Gastrocnemius medialis (tissue), 4 donors: ENCODE measurements around the gene LMX1B. TPM values are rescaled to one million over a fixed set of nuclear protein-coding genes. Genes with fewer than 3 reads are reported as not detected.

Experiments used
- ATAC-seq, 2 donors: fragments of 150-250 bp; one replicate each; pipeline ENCODE4 v1.9.1; 2016
- DNase-seq, 2 donors: peaks; one replicate each; pipeline ENCODE4 v3.0.0-alpha.2; 2019
- H3K27ac ChIP-seq, 4 donors: fragments of 200-600 bp; sonication (generic); 1 replicate in 1 of 4; 2 replicates in 3 of 4; pipeline ENCODE4 v1.5.1; 2016 to 2018; ENCODE audit warnings: mild to moderate bottlenecking in 2 of 4, moderate library complexity in 1 of 4
- H3K27me3 ChIP-seq, 3 donors: fragments of 200-600 bp; sonication (generic) in 2 of 3; 1 replicate in 1 of 3; 2 replicates in 2 of 3; pipeline versions ENCODE4 v1.5.1 to v1.6.0; 2016 to 2019; ENCODE audit warnings: mild to moderate bottlenecking in 1 of 3, moderate library complexity in 1 of 3
- H3K36me3 ChIP-seq, 2 donors: fragments of 200-600 bp; sonication (generic) in 1 of 2; one replicate each; pipeline ENCODE4 v1.5.1; 2017 to 2018
- H3K4me1 ChIP-seq, 2 donors: fragments of 200-600 bp; sonication (generic) in 1 of 2; one replicate each; pipeline ENCODE4 v1.5.1; 2016 to 2017; ENCODE audit warnings: mild to moderate bottlenecking in 2 of 2
- H3K4me3 ChIP-seq, 4 donors: fragments of 200-600 bp; sonication (generic) in 3 of 4; 1 replicate in 1 of 4; 2 replicates in 3 of 4; pipeline ENCODE4 v1.5.1; 2016 to 2019; ENCODE audit warnings: mild to moderate bottlenecking in 2 of 4
- H3K9me3 ChIP-seq, 3 donors: fragments of 200-600 bp; sonication (generic) in 2 of 3; 1 replicate in 1 of 3; 2 replicates in 2 of 3; pipeline ENCODE4 v1.5.1; 2016 to 2019
- CTCF ChIP-seq, 5 experiments: fragments of 450-650 bp in 3 of 5; fragments of 200-600 bp in 2 of 5; sonication (generic) in 2 of 5; IDR thresholded peaks in 4 of 5; conservative IDR thresholded peaks in 1 of 5; 1 replicate in 4 of 5; 2 replicates in 1 of 5; pipeline ENCODE4 v1.5.1; 2016 to 2019; ENCODE audit warnings: antibody characterized with exemption in 5 of 5, mild to moderate bottlenecking in 3 of 5, moderate library complexity in 3 of 5
- POLR2A ChIP-seq, 2 donors: fragments of 450-650 bp; IDR thresholded peaks; one replicate each; pipeline ENCODE4 v1.6.1; 2017; ENCODE audit warnings: antibody characterized with exemption in 2 of 2, mild to moderate bottlenecking in 2 of 2, moderate library complexity in 2 of 2
- in situ Hi-C, 4 donors: fragments of 200-750 bp; cut with MboI; loops; one replicate each; pipeline versions ENCODE4 v1.15.0 to v1.8.0; 2017; ENCODE audit warnings: low sequenced_read_pairs in 4 of 4
- intact Hi-C: fragments of 100-400 bp; cut with DNase I; formaldehyde crosslinking; loops from one replicate; pipeline ENCODE4 v1.15.1; 2023; ENCODE audit warnings: low total_unique reads
- total RNA-seq, 4 donors: library from RNA; depleted of rRNA; stranded (reverse); fragments of >200 nt; gene quantifications; one replicate each; pipeline versions ENCODE4 v1.1.0 to v1.2.3, GENCODE V29; 2016

LMX1B gene
- total RNA-seq, 4 donors from 2014 or later, result 0.31 to 0.46 (median 0.35) TPM; not detected in 1

DNA sequence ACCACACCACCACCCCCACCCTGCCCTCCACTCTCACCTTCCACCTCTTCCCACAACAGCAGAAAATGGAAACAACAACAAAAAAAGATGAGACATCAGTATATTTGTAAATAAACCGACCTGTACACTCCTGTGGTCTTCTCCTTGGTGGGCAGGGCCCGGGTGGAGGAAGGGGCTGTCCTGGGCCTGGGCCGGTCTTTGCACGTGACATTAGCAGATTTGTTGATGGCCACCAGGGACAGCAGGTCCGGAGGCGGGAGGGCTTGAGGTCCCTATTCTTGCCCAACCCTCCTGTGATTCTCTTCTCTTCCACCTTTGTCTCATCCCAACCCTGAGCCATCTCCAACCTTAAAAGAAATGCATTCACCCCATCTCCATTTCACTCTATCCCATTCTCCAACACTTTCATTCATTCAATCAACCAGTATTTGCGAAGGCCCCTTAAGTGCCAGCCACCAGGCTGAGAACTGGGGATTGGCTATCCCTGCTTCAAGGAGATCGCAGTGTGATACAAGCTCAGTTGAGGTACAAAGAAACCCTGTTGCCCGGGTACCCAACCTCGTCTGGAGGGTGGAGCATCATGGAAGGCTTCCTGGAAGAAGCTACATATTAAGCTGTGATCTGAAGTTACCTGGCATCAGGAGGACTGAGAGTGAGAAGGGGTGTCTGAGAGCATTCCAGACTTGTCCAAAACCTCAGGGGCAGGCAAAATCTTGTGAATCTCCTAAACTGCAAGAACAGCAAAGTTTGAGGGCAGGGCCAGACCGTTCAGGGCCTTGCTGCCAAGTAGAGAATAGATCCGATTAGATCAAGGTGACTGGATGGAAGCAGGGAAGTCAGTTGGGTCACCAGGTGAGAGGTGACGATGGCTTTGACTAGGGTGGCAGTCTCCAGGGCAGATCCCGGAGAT lies 87.4 kb downstream of the LMX1B start:
- peaks cover 11 to 21% (median 14%) of the 10 kb centered on the region in 3 donors for H3K27me3 ChIP-seq
- no peak overlapping the region for H3K27ac ChIP-seq
- DNase-seq, result no peak
- TF ChIP-seq POLR2A (IDR thresholded peaks at IDR 0.05) (no peak), CTCF (IDR thresholded peaks at IDR 0.05 in 4 of 5, conservative IDR thresholded peaks at IDR 0.05 in 1 of 5) (no peak)
- in situ Hi-C loops, result no loop called here
- H3K36me3 ChIP-seq, result no peaks in the 10 kb centered on the region
- peaks cover 0 to 10% of the 10 kb centered on the region in 2 donors for H3K4me1 ChIP-seq
- H3K4me3 ChIP-seq, result no peak overlapping the region
- no peaks in the 10 kb centered on the region for H3K9me3 ChIP-seq
- ATAC-seq, result no peak
- intact Hi-C loops, result no loop called here

- Histone ChIP-seq H3K4me3 (no peak overlapping the region), H3K27ac (no peak overlapping the region), H3K4me1 (peaks cover 0 to 10% of the 10 kb centered on the region in 2 donors), H3K9me3 (no peaks in the 10 kb centered on the region), H3K27me3 (peaks cover 11 to 21% (median 14%) of the 10 kb centered on the region in 3 donors), H3K36me3 (no peaks in the 10 kb centered on the region)
- TF ChIP-seq CTCF (IDR thresholded peaks at IDR 0.05 in 4 of 5, conservative IDR thresholded peaks at IDR 0.05 in 1 of 5) (no peak), POLR2A (IDR thresholded peaks at IDR 0.05) (no peak)
- ATAC-seq, result no peak
- DNase-seq, result no peak
- in situ Hi-C loops, result no loop called here
- intact Hi-C loops, result no loop called here
These were observed 88.0 kb downstream of the LMX1B start for GRCh38 chr9:126701813-126702140.

- H3K4me3 ChIP-seq, result no peak overlapping the region
- peak in 3 of 5 experiments; percentile 37 to 59 (median 46) for TF ChIP-seq CTCF (IDR thresholded peaks at IDR 0.05 in 4 of 5, conservative IDR thresholded peaks at IDR 0.05 in 1 of 5)
- no peak for TF ChIP-seq POLR2A (IDR thresholded peaks at IDR 0.05)
- no peaks in the 10 kb centered on the region for H3K36me3 ChIP-seq
- H3K9me3 ChIP-seq, result no peaks in the 10 kb centered on the region
- intact Hi-C loops (no loop called here), in situ Hi-C loops (no loop called here)
- peaks cover 11 to 21% (median 14%) of the 10 kb centered on the region in 3 donors for H3K27me3 ChIP-seq
- H3K27ac ChIP-seq, result no peak overlapping the region
- DNase-seq, result no peak
- H3K4me1 ChIP-seq, result peaks cover 0 to 10% of the 10 kb centered on the region in 2 donors
- no peak for ATAC-seq
These were observed 88.6 kb downstream of the LMX1B start for GRCh38 chr9:126702151-126703001.

DNA sequence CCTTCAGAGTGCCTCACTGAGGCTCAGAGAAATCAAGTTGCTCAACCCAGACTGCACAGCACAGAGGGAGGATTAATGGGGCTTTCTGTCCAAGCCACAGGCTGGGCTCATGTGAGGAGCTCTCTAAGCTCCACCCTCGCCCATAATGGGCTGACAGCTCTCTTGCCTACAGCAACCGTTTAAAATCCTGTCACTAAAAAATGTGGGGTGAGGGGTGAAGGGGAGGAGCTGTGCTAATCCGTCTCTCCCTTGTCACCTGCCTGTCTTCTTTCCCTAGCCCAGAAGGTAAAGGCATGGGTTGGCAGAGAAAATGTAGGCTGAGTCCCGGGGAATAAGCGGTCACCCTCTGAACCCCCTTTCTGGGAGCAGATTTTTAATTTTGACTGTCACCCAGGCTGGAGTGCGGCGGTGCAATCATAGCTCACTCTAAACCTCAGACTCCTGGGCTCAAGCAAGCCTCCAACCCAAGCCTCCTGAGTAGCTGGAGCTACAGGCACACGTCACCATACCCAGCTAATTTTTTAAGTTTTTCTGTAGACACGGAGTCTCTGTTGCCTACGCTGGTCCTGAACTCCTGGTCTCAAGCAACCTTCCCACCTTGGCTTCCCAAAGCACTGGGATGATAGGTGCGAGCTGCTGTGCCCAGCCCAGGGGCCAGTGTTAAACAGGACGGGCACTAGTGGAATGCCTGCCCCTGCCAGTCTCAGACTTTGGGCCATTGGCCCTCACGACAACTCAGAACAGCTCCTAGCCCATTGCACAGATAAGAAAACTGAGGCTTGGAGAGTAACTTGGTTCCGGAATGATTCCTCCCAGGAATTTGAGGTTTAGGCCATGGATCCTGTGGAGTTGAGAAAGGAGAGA lies 89.5 kb downstream of the LMX1B start:
- in situ Hi-C loops, result no loop called here
- Histone ChIP-seq H3K9me3 (no peaks in the 10 kb centered on the region), H3K27me3 (peaks cover 11 to 21% (median 14%) of the 10 kb centered on the region in 3 donors), H3K36me3 (no peaks in the 10 kb centered on the region), H3K27ac (no peak overlapping the region), H3K4me1 (peaks cover 0 to 10% of the 10 kb centered on the region in 2 donors), H3K4me3 (no peak overlapping the region)
- TF ChIP-seq CTCF (IDR thresholded peaks at IDR 0.05 in 4 of 5, conservative IDR thresholded peaks at IDR 0.05 in 1 of 5) (no peak), POLR2A (IDR thresholded peaks at IDR 0.05) (no peak)
- intact Hi-C loops, result no loop called here
- DNase-seq, result no peak
- no peak for ATAC-seq
